GM18517 (cell line): Measurements from ENCODE around the gene MAN2A2.
"Not testable (repeated sequence)": the region's sequence is repeated elsewhere in the genome, so short reads cannot be mapped to it uniquely, and the experiment has no call there.

Experiments
- ATAC-seq: cut with Tn5 transposase; IDR thresholded peaks from one replicate; pipeline ENCODE4 v1.9.1; 2021; ENCODE audit warnings: mild to moderate bottlenecking, moderate library complexity; ENCODE audit not compliant: unreplicated experiment

The MAN2A2 gene

GRCh38 chr15:90902040-90902839 is 862 bp upstream of the MAN2A2 start:
- peak; percentile 71 for ATAC-seq

DNA sequence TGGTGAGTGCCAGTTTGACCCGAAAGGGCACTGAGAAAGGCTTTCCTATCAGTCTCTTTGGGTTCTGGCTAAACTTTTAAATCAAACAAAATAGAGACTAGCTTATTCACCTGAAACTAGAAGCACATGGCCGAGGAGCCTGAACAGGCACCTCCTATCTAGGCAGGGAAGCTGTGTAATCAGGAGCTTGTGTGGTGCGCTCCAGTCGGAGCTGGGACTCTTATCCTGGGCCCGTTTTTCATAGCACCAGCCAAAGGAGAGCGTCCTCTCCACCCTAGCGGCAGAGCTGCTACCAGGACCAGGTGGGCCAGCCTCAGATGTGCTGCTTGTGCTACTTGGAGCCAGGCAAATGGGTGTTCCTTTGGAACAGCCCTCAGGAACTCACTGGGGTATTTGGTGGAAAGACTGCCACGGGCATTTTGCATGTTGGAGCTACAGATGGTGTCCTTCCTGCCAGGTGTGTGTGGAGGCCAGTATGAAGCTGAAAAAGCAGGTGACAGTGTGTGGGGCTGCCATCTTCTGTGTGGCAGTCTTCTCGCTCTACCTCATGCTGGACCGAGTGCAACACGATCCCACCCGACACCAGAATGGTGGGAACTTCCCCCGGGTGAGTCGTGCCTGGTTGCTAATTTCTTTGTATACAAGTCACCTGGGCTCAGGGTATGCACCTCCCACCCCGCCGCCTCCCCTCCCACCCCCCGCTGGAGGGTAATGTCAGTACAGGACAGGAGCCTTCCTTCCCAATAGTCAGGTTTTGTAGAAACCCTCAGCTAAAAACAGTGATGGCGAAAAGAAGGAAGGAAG is 833 bp downstream of the MAN2A2 start:
- ATAC-seq = no peak

- no peak for ATAC-seq
Observed at GRCh38 chr15:90904746-90905145, 1.6 kb downstream of the MAN2A2 start.

GRCh38 chr15:90905306-90906180 is 2.4 kb downstream of the MAN2A2 start:
- ATAC-seq = no peak

- no peak for ATAC-seq
Observed at GRCh38 chr15:90906181-90906849, 3.2 kb downstream of the MAN2A2 start.

GRCh38 chr15:90907051-90907660 is 4.1 kb downstream of the MAN2A2 start:
- no peak for ATAC-seq

DNA sequence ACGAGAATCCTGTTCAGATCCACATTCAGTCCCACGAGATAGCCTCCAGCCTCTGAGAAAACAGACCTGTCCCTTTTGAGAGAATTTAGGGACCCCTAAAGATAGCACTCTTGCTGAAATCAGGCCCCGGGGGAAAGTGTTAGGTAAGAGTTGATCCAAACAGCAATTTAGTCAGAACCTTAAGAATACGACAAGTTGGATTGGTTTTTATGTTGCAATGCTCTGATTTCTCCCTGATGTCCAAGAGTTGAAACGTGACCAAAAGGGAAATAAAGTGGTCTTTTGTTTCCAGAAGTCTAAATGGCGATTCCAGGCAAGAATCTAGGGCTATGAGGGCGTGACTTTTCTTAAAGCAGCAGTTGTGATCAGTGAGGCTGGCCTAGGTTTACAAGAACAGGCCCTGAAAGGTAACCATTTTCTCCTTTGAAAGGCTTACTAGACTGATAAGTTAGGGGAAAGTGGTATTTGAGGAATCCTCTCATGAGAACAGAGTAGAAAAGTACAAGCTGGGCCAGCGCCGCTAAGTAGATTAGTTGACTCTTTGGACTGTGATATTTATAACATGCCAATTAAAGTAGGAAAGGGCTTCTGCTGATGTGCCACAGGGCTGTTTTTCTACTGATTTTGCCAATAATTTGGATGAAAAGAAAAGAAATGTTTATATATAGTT is 4.9 kb downstream of the MAN2A2 start:
- ATAC-seq = no peak

- ATAC-seq = not testable (repeated sequence)
Observed at GRCh38 chr15:90909449-90909848, 6.3 kb downstream of the MAN2A2 start.

- ATAC-seq = no peak
Observed at GRCh38 chr15:90909976-90910375, 6.9 kb downstream of the MAN2A2 start.

GRCh38 chr15:90910441-90911301 is 7.6 kb downstream of the MAN2A2 start:
- ATAC-seq = no peak

GRCh38 chr15:90911302-90911623 is 8.2 kb downstream of the MAN2A2 start:
- ATAC-seq = no peak

DNA sequence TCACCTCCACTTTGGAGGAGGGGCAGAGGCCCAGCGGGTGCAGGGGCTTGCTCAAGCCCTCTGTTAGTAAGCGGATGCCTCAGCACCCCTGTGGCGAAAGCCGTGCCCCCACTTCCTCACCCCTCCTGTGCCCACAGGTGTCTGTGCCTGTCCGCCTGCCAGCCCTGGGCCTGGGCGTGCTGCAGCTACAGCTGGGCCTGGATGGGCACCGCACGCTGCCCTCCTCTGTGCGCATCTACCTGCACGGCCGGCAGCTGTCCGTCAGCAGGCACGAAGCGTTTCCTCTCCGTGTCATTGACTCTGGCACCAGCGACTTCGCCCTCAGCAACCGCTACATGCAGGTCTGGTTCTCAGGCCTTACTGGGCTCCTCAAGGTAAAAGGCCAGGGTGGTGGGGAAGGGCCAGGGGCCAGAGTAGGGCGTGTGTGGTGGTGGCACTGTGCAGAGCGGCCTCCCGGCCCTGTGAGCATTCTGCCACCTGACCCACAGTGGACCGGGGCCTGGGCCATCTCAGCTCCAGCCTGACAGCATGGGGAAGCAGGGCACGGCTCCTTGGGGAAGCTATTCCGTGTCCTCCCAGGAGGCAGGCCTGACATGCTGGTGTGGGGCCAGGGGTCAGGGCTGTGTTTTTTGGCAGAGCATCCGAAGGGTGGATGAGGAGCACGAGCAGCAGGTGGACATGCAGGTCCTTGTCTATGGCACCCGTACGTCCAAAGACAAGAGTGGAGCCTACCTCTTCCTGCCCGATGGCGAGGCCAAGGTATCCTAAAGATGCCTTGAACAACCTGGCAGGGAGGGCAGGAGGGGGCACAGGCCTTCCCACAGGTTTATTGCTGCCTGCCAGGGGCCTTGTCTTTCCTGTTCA is 9.0 kb downstream of the MAN2A2 start:
- ATAC-seq = no peak

DNA sequence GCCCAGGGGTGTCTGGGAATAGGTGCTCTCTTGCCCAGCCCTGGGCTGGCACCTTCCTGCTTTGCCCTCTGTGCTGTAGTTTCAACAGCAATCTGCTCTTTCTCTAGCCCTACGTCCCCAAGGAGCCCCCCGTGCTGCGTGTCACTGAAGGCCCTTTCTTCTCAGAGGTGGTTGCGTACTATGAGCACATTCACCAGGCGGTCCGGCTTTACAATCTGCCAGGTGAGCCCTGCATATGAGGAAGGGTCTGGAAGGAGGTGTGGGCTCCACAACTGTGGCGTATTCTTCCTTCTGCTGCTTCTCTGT is 9.6 kb downstream of the MAN2A2 start:
- ATAC-seq = no peak

- ATAC-seq = no peak
Observed at GRCh38 chr15:90913398-90913944, 10.4 kb downstream of the MAN2A2 start.

- no peak for ATAC-seq
Observed at GRCh38 chr15:90914305-90915080, 11.4 kb downstream of the MAN2A2 start.

- ATAC-seq = no peak
Observed at GRCh38 chr15:90915216-90915807, 12.2 kb downstream of the MAN2A2 start.
